Measurements from ENCODE around the gene NRGN. TPM values are rescaled to one million over a fixed set of nuclear protein-coding genes. Genes with fewer than 3 reads are reported as not detected.

The NRGN gene
- total RNA-seq, 1 donor = 0.43 TPM

- TF ChIP-seq CTCF (IDR thresholded peaks at IDR 0.05; ENCODE audit: insufficient read depth, low read depth, low read length) = no peak
- DNase-seq (ENCODE audit: low read depth) = no peak
- no peak overlapping the region for H3K4me3 ChIP-seq (ENCODE audit: low read depth, low read length)
Measured at GRCh38 chr11:124783002-124783401, 43.3 kb downstream of the NRGN start.

- no peak for DNase-seq (ENCODE audit: low read depth)
- TF ChIP-seq CTCF (IDR thresholded peaks at IDR 0.05; ENCODE audit: insufficient read depth, low read depth, low read length) = no peak
- no peak overlapping the region for H3K4me3 ChIP-seq (ENCODE audit: low read depth, low read length)
Measured at GRCh38 chr11:124784051-124784450, 44.3 kb downstream of the NRGN start.

- DNase-seq (ENCODE audit: low read depth) = no peak
- H3K4me3 ChIP-seq (ENCODE audit: low read depth, low read length) = no peak overlapping the region
- no peak for TF ChIP-seq CTCF (IDR thresholded peaks at IDR 0.05; ENCODE audit: insufficient read depth, low read depth, low read length)
Measured at GRCh38 chr11:124788521-124788920, 48.8 kb downstream of the NRGN start.

GRCh38 chr11:124791626-124792341, 52.0 kb downstream of the NRGN start:
- no peak overlapping the region for H3K4me3 ChIP-seq (ENCODE audit: low read depth, low read length)
- peak; percentile 68 for DNase-seq (ENCODE audit: low read depth)
- no peak for TF ChIP-seq CTCF (IDR thresholded peaks at IDR 0.05; ENCODE audit: insufficient read depth, low read depth, low read length)

GRCh38 chr11:124793466-124794278, 53.9 kb downstream of the NRGN start:
- DNase-seq (ENCODE audit: low read depth) = peak; percentile 58
- no peak overlapping the region for H3K4me3 ChIP-seq (ENCODE audit: low read depth, low read length)
- TF ChIP-seq CTCF (IDR thresholded peaks at IDR 0.05; ENCODE audit: insufficient read depth, low read depth, low read length) = peak; percentile 82

- TF ChIP-seq CTCF (IDR thresholded peaks at IDR 0.05; ENCODE audit: insufficient read depth, low read depth, low read length) = no peak
- no peak for DNase-seq (ENCODE audit: low read depth)
- no peak overlapping the region for H3K4me3 ChIP-seq (ENCODE audit: low read depth, low read length)
Measured at GRCh38 chr11:124796312-124796711, 56.6 kb downstream of the NRGN start.

Other genes starting within 250 kb of the NRGN start
- not detected in 2 replicates for gene OR8B12, start 196.3 kb upstream of the NRGN start, total RNA-seq
- under 0.01 TPM in 1 of 2 replicates, not detected in the other for gene OR8A1, start 169.9 kb upstream of the NRGN start, total RNA-seq
- under 0.01 TPM in 1 of 2 replicates, not detected in the other for gene PANX3, start 128.5 kb upstream of the NRGN start, total RNA-seq
- gene TBRG1, start 117.1 kb upstream of the NRGN start, total RNA-seq = 24.2 and 30.9 TPM in 2 replicates
- 6.4 and 9.5 TPM in 2 replicates for gene SIAE, start 66.2 kb upstream of the NRGN start, total RNA-seq
- gene SPA17, start 66.0 kb upstream of the NRGN start, total RNA-seq = 12.1 and 13.5 TPM in 2 replicates
- gene VSIG2, start 12.3 kb downstream of the NRGN start, total RNA-seq = under 0.01 TPM in 1 of 2 replicates, not detected in the other
- gene ESAM, start 22.3 kb downstream of the NRGN start, total RNA-seq = 0.43 and 0.97 TPM in 2 replicates
- gene MSANTD2, start 60.5 kb downstream of the NRGN start, total RNA-seq = 11.2 and 13.5 TPM in 2 replicates
- gene ROBO3, start 125.5 kb downstream of the NRGN start, total RNA-seq = 6.5 and 18.7 TPM in 2 replicates
- gene ROBO4, start 157.9 kb downstream of the NRGN start, total RNA-seq = under 0.01 and 0.86 TPM in 2 replicates
- gene HEPN1, start 179.3 kb downstream of the NRGN start, total RNA-seq = not detected in 2 replicates
- under 0.01 and 0.86 TPM in 2 replicates for gene HEPACAM, start 196.1 kb downstream of the NRGN start, total RNA-seq
- 2.6 and 3.5 TPM in 2 replicates for gene CCDC15, start 214.3 kb downstream of the NRGN start, total RNA-seq

Data from fibroblast of villous mesenchyme (primary cell).